K562 (cell line): ENCODE data around the gene OBP2A.

Experiments
- FOSL1 ChIP-seq: fragments of 200-800 bp; sonication (Bioruptor generic); conservative IDR thresholded peaks from 2 replicates; pipeline ENCODE4 v1.6.1; 2016; ENCODE audit warnings: missing genetic modification characterization, missing compliant biosample characterization
- MAX ChIP-seq: sonication (generic); formaldehyde crosslinking; IDR thresholded peaks from 2 replicates; pipeline ENCODE4 v1.9.0; 2022; ENCODE audit warnings: mild to moderate bottlenecking, missing genetic modification reagents
- POLR2A ChIP-seq: fragments of 450-650 bp; conservative IDR thresholded peaks from 2 replicates; pipeline ENCODE4 v1.6.1; 2016
- REST ChIP-seq, 2 experiments: fragments of 450-650 bp; formaldehyde crosslinking in 1 of 2; IDR thresholded peaks; 2 replicates each; pipeline versions ENCODE4 v1.4.0 to v1.6.1; 2014 to 2020; ENCODE audit warnings: mild to moderate bottlenecking in 2 of 2, borderline replicate concordance in 1 of 2, low read depth in 1 of 2
- ZNF311 ChIP-seq: fragments of 250-450 bp; sonication (Bioruptor Pico); IDR thresholded peaks from 2 replicates; pipeline ENCODE4 v1.4.0; 2020; ENCODE audit warnings: mild to moderate bottlenecking, moderate library complexity
- TF ChIP-seq, protein P1 (sequence below), 3 experiments: IDR thresholded peaks in 2 of 3; conservative IDR thresholded peaks in 1 of 3; 2 replicates each; pipeline ENCODE4 v1.5.1; 2011 to 2012; ENCODE audit warnings: low read length in 3 of 3, mild to moderate bottlenecking in 3 of 3, control low read depth in 2 of 3, improper control_type of control experiment in 1 of 3, inconsistent platforms in 1 of 3, low read depth in 1 of 3, mixed read lengths in 1 of 3, moderate library complexity in 1 of 3; ENCODE audit not compliant: insufficient read depth in 2 of 3

DNA sequence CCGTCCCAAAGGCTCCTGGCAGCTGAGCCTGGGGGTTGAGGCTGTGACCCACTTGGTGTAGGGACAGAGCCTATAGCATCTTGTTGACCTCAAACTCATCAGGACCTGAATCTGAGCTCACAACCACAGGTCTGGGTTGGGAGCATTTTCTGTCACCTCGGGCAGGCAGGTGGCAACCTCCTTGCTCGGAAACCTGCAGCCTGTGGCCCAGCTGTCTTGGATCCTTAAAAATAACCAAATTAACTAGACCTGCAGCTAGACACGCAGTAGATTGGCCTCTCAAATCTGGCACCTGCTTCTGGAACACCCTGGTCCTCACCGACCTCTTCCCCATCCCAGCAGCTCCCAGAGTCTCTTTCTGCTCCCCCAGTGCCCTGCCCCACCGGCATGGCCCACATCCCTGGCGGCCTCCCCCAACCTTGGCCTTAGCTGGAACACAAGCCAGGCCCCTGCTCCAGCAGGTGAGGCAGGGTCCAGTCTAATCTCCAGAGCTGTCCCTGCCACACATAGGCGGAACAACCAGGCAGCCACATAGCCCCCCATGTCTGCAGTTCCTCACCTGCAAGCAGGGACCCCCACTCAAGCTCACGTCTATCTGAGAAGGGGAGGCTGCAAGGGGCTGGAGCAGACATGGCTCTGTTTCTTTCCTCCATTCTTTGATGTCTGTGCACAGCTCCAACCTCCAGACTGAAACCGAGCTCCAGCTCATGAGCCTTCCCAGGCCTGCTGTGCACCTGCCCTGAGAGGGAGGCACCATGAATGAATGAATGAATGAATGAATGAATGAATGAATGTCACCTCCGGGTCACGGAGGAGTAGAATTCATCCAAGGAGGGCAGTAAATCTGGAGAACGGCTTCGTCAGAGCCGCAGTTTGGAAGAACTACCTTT, 43.9 kb downstream of the OBP2A start:
- TF ChIP-seq, protein P1, sequence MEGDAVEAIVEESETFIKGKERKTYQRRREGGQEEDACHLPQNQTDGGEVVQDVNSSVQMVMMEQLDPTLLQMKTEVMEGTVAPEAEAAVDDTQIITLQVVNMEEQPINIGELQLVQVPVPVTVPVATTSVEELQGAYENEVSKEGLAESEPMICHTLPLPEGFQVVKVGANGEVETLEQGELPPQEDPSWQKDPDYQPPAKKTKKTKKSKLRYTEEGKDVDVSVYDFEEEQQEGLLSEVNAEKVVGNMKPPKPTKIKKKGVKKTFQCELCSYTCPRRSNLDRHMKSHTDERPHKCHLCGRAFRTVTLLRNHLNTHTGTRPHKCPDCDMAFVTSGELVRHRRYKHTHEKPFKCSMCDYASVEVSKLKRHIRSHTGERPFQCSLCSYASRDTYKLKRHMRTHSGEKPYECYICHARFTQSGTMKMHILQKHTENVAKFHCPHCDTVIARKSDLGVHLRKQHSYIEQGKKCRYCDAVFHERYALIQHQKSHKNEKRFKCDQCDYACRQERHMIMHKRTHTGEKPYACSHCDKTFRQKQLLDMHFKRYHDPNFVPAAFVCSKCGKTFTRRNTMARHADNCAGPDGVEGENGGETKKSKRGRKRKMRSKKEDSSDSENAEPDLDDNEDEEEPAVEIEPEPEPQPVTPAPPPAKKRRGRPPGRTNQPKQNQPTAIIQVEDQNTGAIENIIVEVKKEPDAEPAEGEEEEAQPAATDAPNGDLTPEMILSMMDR (IDR thresholded peaks at IDR 0.05 in 2 of 3, conservative IDR thresholded peaks at IDR 0.05 in 1 of 3; ENCODE audit: insufficient read depth in 2 of 3, low read depth in 1 of 3, low read length in 3 of 3): no peak
- TF ChIP-seq MAX (CRISPR knock-in tag) (no peak), ZNF311 (CRISPR knock-in tag) (no peak), REST (IDR thresholded peaks at IDR 0.05; ENCODE audit: borderline replicate concordance) (no peak), REST (CRISPR knock-in tag; IDR thresholded peaks at IDR 0.05; ENCODE audit: low read depth) (no peak), FOSL1 (tag) (no peak), POLR2A (no peak)
